HCT116 (cell line): ENCODE data around the gene SMPDL3B. TPM values are rescaled to one million over a fixed set of nuclear protein-coding genes. Genes with fewer than 3 reads are reported as not detected.

ENCODE experiments used
- ATAC-seq: fragments of 200-7000 bp; cut with Tn5 transposase; 2 replicates; pipeline ENCODE4 v1.9.1; 2020; ENCODE audit warnings: mild to moderate bottlenecking, moderate library complexity
- BruUV-seq: library from RNA; stranded (reverse); fragments of 400-500 nt; replicated peaks from 2 replicates; lab custom pipeline; 2021; lab: Mats Ljungman, UMichigan
- CTCF ChIA-PET: fragments of 300-600 bp; sonication (Branson Sonifier 250); formaldehyde crosslinking; loops from one replicate; lab custom pipeline; 2021; ENCODE audit warnings: antibody characterized with exemption; lab: Charles Lee
- POLR2A ChIA-PET: fragments of 300-600, 350-600 bp; sonication (Branson Sonifier 250); formaldehyde crosslinking; loops from one replicate; lab custom pipeline; 2021; ENCODE audit warnings: antibody characterized with exemption; lab: Charles Lee
- RAD21 ChIA-PET, 2 experiments: fragments of 300-600 bp; sonication (Branson Sonifier 250); formaldehyde crosslinking; loops; one replicate each; lab custom pipeline; 2023; ENCODE audit warnings: low total read pairs in 2 of 2; ENCODE audit not compliant: uncharacterized antibody in 2 of 2, unreplicated experiment in 2 of 2, low non-redundant PET in 1 of 2; lab: Charles Lee
- DNase-seq: peaks from one replicate; pipeline ENCODE4 v3.0.0-alpha.2; 2010; ENCODE audit warnings: low read depth, low spot score
- H2AFZ ChIP-seq: fragments of 200-600 bp; shearing (Covaris generic), sonication (generic); 2 replicates; pipeline ENCODE4 v1.6.1; 2017; ENCODE audit warnings: low read depth, mixed run types, mixed read lengths, antibody characterized with exemption, low read length; ENCODE audit not compliant: poor library complexity, severe bottlenecking
- H3K27ac ChIP-seq: 2 replicates; pipeline ENCODE4 v1.5.1; 2012; ENCODE audit warnings: low read depth, low read length
- H3K27me3 ChIP-seq: fragments of 200-600 bp; sonication (generic); 2 replicates; pipeline ENCODE4 v1.6.1; 2016; ENCODE audit warnings: mixed run types, low read length, mixed read lengths; ENCODE audit not compliant: insufficient read depth
- H3K36me3 ChIP-seq, 2 experiments: fragments of 200-500 bp in 1 of 2; fragments of 200-600 bp in 1 of 2; sonication (Bioruptor generic) in 1 of 2; sonication (generic) in 1 of 2; 2 replicates each; pipeline versions ENCODE4 v1.5.1 to v1.6.1; 2014 to 2016; ENCODE audit warnings: low read length in 2 of 2, inconsistent platforms in 1 of 2, mixed read lengths in 1 of 2, mixed run types in 1 of 2; ENCODE audit not compliant: insufficient read depth in 2 of 2, control insufficient read depth in 1 of 2
- H3K4me1 ChIP-seq, 2 experiments: fragments of 200-600 bp in 1 of 2; sonication (generic) in 1 of 2; 2 replicates each; pipeline versions ENCODE4 v1.5.1 to v1.6.1; 2012 to 2017; ENCODE audit warnings: low read length in 2 of 2, inconsistent platforms in 1 of 2, mild to moderate bottlenecking in 1 of 2, mixed read lengths in 1 of 2, mixed run types in 1 of 2, moderate library complexity in 1 of 2; ENCODE audit not compliant: insufficient read depth in 2 of 2, control insufficient read depth in 1 of 2
- H3K4me2 ChIP-seq: fragments of 200-600 bp; sonication (generic); 2 replicates; pipeline ENCODE4 v1.6.1; 2017; ENCODE audit warnings: mixed run types, low read length, mixed read lengths
- H3K4me3 ChIP-seq, 2 experiments: fragments of 200-600 bp in 1 of 2; sonication (generic) in 1 of 2; replicated peaks in 1 of 2; 2 replicates each; pipeline ENCODE4 v1.5.1; 2011 to 2016; ENCODE audit warnings: low read length in 2 of 2, control low read depth in 1 of 2, low read depth in 1 of 2, mild to moderate bottlenecking in 1 of 2, mixed read lengths in 1 of 2, mixed run types in 1 of 2
- H3K79me2 ChIP-seq: fragments of 200-600 bp; sonication (generic); 2 replicates; pipeline ENCODE4 v1.6.1; 2017; ENCODE audit warnings: mild to moderate bottlenecking, mixed run types, low read length, moderate library complexity, mixed read lengths; ENCODE audit not compliant: insufficient read depth
- H3K9ac ChIP-seq: fragments of 200-600 bp; sonication (generic); 2 replicates; pipeline ENCODE4 v1.6.1; 2016; ENCODE audit warnings: low read length, mixed read lengths
- H3K9me2 ChIP-seq: fragments of 200-600 bp; sonication (generic), shearing (Covaris generic); 2 replicates; pipeline ENCODE4 v1.6.1; 2017; ENCODE audit warnings: mixed run types, mild to moderate bottlenecking, moderate library complexity; ENCODE audit not compliant: insufficient read depth
- H3K9me3 ChIP-seq, 2 experiments: fragments of 200-500 bp in 1 of 2; fragments of 200-600 bp in 1 of 2; sonication (Bioruptor generic) in 1 of 2; sonication (generic) in 1 of 2; 2 replicates each; pipeline ENCODE4 v1.6.1; 2014 to 2017; ENCODE audit warnings: low read length in 2 of 2, mixed read lengths in 2 of 2, inconsistent platforms in 1 of 2, low read depth in 1 of 2, mild to moderate bottlenecking in 1 of 2, mixed run types in 1 of 2, moderate library complexity in 1 of 2; ENCODE audit not compliant: control insufficient read depth in 1 of 2, insufficient read depth in 1 of 2
- H4K20me1 ChIP-seq: fragments of 200-600 bp; sonication (generic), shearing (Covaris generic); 2 replicates; pipeline ENCODE4 v1.6.1; 2017; ENCODE audit warnings: mixed run types, mild to moderate bottlenecking, moderate library complexity; ENCODE audit not compliant: insufficient read depth
- ATF3 ChIP-seq: IDR thresholded peaks from 2 replicates; pipeline ENCODE4 v1.6.1; 2012
- CBX3 ChIP-seq: IDR thresholded peaks from 2 replicates; pipeline ENCODE4 v1.6.1; 2012; ENCODE audit warnings: low read depth
- FOSL1 ChIP-seq: IDR thresholded peaks from 2 replicates; pipeline ENCODE4 v1.6.1; 2012; ENCODE audit warnings: low read depth
- SRF ChIP-seq: IDR thresholded peaks from 2 replicates; pipeline ENCODE4 v1.6.1; 2012; ENCODE audit warnings: low read depth
- TCF7L2 ChIP-seq: IDR thresholded peaks from 2 replicates; pipeline ENCODE4 v1.7.0; 2011; ENCODE audit warnings: borderline replicate concordance, inconsistent platforms; ENCODE audit not compliant: insufficient read depth, insufficient read length; ENCODE audit errors: extremely low read depth
- ZFX ChIP-seq: fragments of 450-650 bp; IDR thresholded peaks from 2 replicates; pipeline ENCODE4 v1.6.1; 2017
- ZNF274 ChIP-seq: fragments of 200-500 bp; sonication (Bioruptor generic); IDR thresholded peaks from 2 replicates; pipeline ENCODE4 v1.6.1; 2014; ENCODE audit warnings: mild to moderate bottlenecking, low read depth, low read length, inconsistent platforms
- intact Hi-C: fragments of 100-400 bp; cut with micrococcal nuclease; formaldehyde crosslinking; loops from 2 replicates; pipeline ENCODE4 v1.10.0; 2022
- total RNA-seq: library from RNA; stranded (reverse); gene quantifications from one replicate; pipeline ENCODE4 v1.2.1, GENCODE V29; 2021; ENCODE audit not compliant: unreplicated experiment
- TF ChIP-seq, protein P1 (sequence below), 3 experiments: fragments of 200-600 bp in 1 of 3; sonication (generic) in 1 of 3; IDR thresholded peaks in 2 of 3; conservative IDR thresholded peaks in 1 of 3; 2 replicates each; pipeline ENCODE4 v1.5.1; 2012 to 2017; ENCODE audit warnings: low read depth in 2 of 3, low read length in 2 of 3, antibody characterized with exemption in 1 of 3, borderline replicate concordance in 1 of 3, control low read depth in 1 of 3, mild to moderate bottlenecking in 1 of 3, mixed read lengths in 1 of 3, mixed run types in 1 of 3, moderate library complexity in 1 of 3; ENCODE audit not compliant: insufficient read depth in 1 of 3
- TF ChIP-seq, protein P2 (sequence below): IDR thresholded peaks from 2 replicates; pipeline ENCODE4 v1.6.1; 2012; ENCODE audit warnings: low read depth

The SMPDL3B gene
- total RNA-seq, 1 experiment from 2014 or later: 16.4 TPM

DNA sequence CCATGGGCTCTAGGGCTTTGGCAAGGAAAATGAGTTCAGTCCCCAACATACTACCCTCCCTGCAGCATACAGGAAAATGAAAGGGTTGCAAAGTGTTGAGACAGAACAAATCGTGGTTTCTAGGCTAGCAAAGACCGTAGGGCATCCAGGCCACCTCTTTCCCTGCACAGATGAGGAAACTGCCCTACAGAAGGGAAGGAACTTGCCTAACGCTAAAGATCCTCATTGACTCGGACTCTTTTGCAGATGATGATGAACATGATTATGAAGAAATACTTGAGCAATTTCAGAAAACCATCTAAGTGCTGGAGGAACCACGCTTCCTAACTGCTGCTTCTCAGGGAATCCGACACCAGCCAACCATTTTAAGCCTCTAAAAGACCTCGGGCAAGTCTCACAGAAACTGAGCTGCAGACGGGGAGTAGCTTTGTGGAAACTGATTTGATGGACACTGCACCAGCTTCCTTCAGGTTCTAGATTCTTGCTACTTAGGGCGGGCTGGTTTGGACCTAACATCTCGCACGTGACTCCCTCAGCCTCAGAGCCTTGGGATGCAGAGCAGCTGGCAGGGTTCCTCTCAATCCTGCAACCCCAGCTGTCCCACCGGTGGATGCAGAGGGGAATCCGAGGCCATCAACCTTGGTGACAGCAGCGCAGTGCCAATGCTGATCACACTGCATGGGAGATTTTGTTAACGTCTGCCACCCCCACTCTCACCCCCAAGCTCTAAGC lies 49.0 kb upstream of the SMPDL3B start (continued):
- no peak for TF ChIP-seq FOSL1
- TF ChIP-seq, all 23 proteins: peak for 0

DNA sequence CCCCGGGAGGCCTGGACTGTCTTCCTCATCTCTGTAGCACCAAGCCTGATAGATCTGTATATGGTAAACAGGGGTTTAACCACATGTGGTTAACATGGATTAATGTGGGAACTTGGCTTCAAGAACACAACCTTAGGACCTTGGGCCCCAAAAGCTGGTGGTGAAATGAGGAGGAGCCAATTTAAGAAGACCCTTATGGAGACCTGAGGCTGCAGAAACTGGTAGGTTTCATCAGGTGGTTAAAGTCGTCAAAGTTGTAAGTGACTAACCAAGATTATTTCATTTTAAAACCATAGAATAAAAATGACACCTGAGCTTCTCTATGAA lies 48.5 kb upstream of the SMPDL3B start:
- Histone ChIP-seq H3K9me3 (no peaks in the 10 kb centered on the region), H3K36me3 (peaks cover under 1 to 14% of the 10 kb centered on the region in 2 experiments; a peak in 3 of 4 replicates), H3K79me2 (no peaks in the 10 kb centered on the region), H3K4me2 (no peak overlapping the region), H3K4me3 (no peak overlapping the region)
- intact Hi-C loops: no loop called here
- no peak for ATAC-seq
- TF ChIP-seq ATF3: no peak
- no peak for TF ChIP-seq ZFX
- TF ChIP-seq, protein P1, sequence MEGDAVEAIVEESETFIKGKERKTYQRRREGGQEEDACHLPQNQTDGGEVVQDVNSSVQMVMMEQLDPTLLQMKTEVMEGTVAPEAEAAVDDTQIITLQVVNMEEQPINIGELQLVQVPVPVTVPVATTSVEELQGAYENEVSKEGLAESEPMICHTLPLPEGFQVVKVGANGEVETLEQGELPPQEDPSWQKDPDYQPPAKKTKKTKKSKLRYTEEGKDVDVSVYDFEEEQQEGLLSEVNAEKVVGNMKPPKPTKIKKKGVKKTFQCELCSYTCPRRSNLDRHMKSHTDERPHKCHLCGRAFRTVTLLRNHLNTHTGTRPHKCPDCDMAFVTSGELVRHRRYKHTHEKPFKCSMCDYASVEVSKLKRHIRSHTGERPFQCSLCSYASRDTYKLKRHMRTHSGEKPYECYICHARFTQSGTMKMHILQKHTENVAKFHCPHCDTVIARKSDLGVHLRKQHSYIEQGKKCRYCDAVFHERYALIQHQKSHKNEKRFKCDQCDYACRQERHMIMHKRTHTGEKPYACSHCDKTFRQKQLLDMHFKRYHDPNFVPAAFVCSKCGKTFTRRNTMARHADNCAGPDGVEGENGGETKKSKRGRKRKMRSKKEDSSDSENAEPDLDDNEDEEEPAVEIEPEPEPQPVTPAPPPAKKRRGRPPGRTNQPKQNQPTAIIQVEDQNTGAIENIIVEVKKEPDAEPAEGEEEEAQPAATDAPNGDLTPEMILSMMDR (IDR thresholded peaks at IDR 0.05 in 2 of 3, conservative IDR thresholded peaks at IDR 0.05 in 1 of 3; ENCODE audit: borderline replicate concordance in 1 of 3, insufficient read depth in 1 of 3, low read depth in 2 of 3, low read length in 2 of 3): no peak
- no peak for TF ChIP-seq FOSL1
- no peak for TF ChIP-seq CBX3
- no peak for TF ChIP-seq ZNF274
- TF ChIP-seq TCF7L2: no peak
- no peak for TF ChIP-seq SRF
- TF ChIP-seq, protein P2, sequence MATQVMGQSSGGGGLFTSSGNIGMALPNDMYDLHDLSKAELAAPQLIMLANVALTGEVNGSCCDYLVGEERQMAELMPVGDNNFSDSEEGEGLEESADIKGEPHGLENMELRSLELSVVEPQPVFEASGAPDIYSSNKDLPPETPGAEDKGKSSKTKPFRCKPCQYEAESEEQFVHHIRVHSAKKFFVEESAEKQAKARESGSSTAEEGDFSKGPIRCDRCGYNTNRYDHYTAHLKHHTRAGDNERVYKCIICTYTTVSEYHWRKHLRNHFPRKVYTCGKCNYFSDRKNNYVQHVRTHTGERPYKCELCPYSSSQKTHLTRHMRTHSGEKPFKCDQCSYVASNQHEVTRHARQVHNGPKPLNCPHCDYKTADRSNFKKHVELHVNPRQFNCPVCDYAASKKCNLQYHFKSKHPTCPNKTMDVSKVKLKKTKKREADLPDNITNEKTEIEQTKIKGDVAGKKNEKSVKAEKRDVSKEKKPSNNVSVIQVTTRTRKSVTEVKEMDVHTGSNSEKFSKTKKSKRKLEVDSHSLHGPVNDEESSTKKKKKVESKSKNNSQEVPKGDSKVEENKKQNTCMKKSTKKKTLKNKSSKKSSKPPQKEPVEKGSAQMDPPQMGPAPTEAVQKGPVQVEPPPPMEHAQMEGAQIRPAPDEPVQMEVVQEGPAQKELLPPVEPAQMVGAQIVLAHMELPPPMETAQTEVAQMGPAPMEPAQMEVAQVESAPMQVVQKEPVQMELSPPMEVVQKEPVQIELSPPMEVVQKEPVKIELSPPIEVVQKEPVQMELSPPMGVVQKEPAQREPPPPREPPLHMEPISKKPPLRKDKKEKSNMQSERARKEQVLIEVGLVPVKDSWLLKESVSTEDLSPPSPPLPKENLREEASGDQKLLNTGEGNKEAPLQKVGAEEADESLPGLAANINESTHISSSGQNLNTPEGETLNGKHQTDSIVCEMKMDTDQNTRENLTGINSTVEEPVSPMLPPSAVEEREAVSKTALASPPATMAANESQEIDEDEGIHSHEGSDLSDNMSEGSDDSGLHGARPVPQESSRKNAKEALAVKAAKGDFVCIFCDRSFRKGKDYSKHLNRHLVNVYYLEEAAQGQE: no peak
- TF ChIP-seq, all 23 proteins: peak for 0
- Histone ChIP-seq H3K9ac (no peak overlapping the region), H4K20me1 (no peaks in the 10 kb centered on the region), H2AFZ (no peak overlapping the region), H3K4me1 (no peaks in the 10 kb centered on the region), H3K27me3 (no peaks in the 10 kb centered on the region), H3K27ac (no peak overlapping the region), H3K9me2 (no peaks in the 10 kb centered on the region)
- POLR2A ChIA-PET: interaction anchor here (0.8 kb wide), 1 partner anchor 12 kb away, joined by 5 read pairs; no protein-coding TSS in a partner anchor
- no TSS peak for BruUV-seq
- RAD21 ChIA-PET: no interaction called here
- CTCF ChIA-PET: no interaction called here
- DNase-seq: no peak
